HG02840 (cell line): ENCODE results near the gene TIPARP.
"Not testable (repeated sequence)": the region's sequence is repeated elsewhere in the genome, so short reads cannot be mapped to it uniquely, and the experiment has no call there.

ENCODE experiments used
- ATAC-seq: cut with Tn5 transposase; IDR thresholded peaks from one replicate; pipeline ENCODE4 v1.9.1; 2021; ENCODE audit warnings: mild to moderate bottlenecking, moderate library complexity, moderate number of reproducible peaks; ENCODE audit not compliant: unreplicated experiment, low FRiP score

Gene TIPARP

GRCh38 chr3:156646958-156647357, 27.4 kb upstream of the TIPARP start:
- ATAC-seq: no peak

- no peak for ATAC-seq
These were observed 26.3 kb upstream of the TIPARP start for GRCh38 chr3:156648086-156648485.

GRCh38 chr3:156649681-156650080, 24.7 kb upstream of the TIPARP start:
- no peak for ATAC-seq

- ATAC-seq: not testable (repeated sequence)
These were observed 21.7 kb upstream of the TIPARP start for GRCh38 chr3:156652661-156653060.

GRCh38 chr3:156654834-156655233, 19.6 kb upstream of the TIPARP start:
- no peak for ATAC-seq

GRCh38 chr3:156655819-156656550, 18.4 kb upstream of the TIPARP start:
- no peak for ATAC-seq

- no peak for ATAC-seq
These were observed 16.9 kb upstream of the TIPARP start for GRCh38 chr3:156657440-156657839.

- no peak for ATAC-seq
These were observed 16.3 kb upstream of the TIPARP start for GRCh38 chr3:156657862-156658731.

GRCh38 chr3:156658732-156659090, 15.7 kb upstream of the TIPARP start:
- ATAC-seq: no peak

GRCh38 chr3:156659260-156659659, 15.1 kb upstream of the TIPARP start:
- no peak for ATAC-seq

GRCh38 chr3:156661155-156661554, 13.2 kb upstream of the TIPARP start:
- no peak for ATAC-seq

GRCh38 chr3:156664011-156664830, 10.2 kb upstream of the TIPARP start:
- no peak for ATAC-seq

- peak; percentile 78 for ATAC-seq
These were observed 9.6 kb upstream of the TIPARP start for GRCh38 chr3:156664831-156665178.

- ATAC-seq: no peak
These were observed 9.1 kb upstream of the TIPARP start for GRCh38 chr3:156665291-156665690.

- ATAC-seq: no peak
These were observed 8.3 kb upstream of the TIPARP start for GRCh38 chr3:156666073-156666472.

GRCh38 chr3:156668073-156668763, 6.2 kb upstream of the TIPARP start:
- ATAC-seq: no peak

GRCh38 chr3:156670077-156670476, 4.3 kb upstream of the TIPARP start:
- ATAC-seq: no peak

GRCh38 chr3:156670652-156671051, 3.7 kb upstream of the TIPARP start:
- no peak for ATAC-seq

- no peak for ATAC-seq
These were observed 701 bp upstream of the TIPARP start for GRCh38 chr3:156673732-156674045.

- ATAC-seq: no peak
These were observed 780 bp downstream of the TIPARP start for GRCh38 chr3:156674911-156675829.
